GM19395 (cell line): ENCODE measurements around the gene PEX14.

Experiments used
- ATAC-seq: cut with Tn5 transposase; IDR thresholded peaks from one replicate; pipeline ENCODE4 v1.9.1; 2021; ENCODE audit warnings: mild to moderate bottlenecking, moderate library complexity; ENCODE audit not compliant: unreplicated experiment

The PEX14 gene

GRCh38 chr1:10629816-10630571, 155.2 kb downstream of the PEX14 start:
- ATAC-seq = no peak

DNA sequence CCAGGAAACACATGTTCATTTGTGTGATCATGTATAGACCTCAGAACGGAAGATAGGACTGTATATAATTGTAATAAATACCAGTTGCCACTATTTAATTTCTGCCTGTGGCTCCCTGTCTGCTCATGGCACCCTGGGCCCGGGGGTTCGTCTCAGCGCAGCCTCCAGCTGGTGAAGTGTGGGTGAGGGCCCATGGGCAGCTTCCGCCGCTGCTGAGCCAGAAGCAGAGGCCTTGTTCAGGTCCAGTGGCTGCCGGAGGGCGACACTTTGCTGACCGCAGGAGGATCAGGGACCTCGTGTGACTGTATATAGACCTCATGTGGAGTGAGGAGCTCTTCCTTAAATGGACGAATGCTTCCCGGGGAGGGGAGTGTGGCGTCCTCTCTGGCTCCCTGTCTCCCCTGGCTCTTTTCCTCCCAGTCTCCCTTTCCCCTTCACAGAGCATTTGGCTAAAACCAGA, 155.9 kb downstream of the PEX14 start:
- no peak for ATAC-seq

GRCh38 chr1:10631121-10631810, 156.5 kb downstream of the PEX14 start:
- no peak for ATAC-seq

GRCh38 chr1:10631811-10632593, 157.3 kb downstream of the PEX14 start:
- ATAC-seq = no peak

- no peak for ATAC-seq
Observed at GRCh38 chr1:10632691-10633090, 157.9 kb downstream of the PEX14 start.

DNA sequence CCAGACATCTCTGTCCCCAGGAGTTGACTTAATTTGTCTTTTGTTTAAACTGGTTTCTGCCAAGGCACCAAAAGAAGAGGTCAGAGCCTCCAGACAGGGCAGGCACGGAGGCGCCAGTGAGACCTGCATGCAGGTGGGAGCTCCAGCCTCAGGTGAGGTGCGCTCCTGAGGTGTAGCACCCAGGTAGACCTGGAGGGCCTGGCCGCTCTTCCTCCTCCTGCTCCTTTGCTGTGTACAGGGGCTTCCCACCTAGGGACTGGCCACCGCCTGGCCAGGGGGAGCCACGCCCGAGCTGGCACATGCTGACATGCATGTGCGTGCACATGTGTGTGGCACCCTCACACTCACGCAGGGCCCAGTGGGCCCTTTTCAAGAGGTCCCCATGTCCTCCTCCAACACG, 158.7 kb downstream of the PEX14 start:
- ATAC-seq = no peak

DNA sequence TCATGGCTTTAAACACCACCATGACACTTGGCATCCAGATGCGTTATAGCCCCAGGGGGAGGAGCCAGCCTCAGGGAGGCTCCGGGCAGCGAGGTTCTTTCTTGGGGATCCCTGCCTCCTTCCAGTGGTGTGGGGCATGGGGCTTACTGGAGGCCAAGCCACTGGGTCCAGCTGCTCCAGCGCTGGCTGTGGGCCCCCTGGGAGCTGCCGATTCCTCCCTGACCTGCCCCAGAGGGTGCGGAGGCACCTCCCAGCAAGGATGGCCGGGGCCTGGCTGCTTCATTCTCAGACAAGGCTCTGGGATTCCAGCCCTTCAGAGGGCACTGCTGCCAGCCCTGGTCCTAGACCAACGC, 159.3 kb downstream of the PEX14 start:
- no peak for ATAC-seq

- ATAC-seq = no peak
Observed at GRCh38 chr1:10634428-10635084, 159.8 kb downstream of the PEX14 start.

GRCh38 chr1:10635085-10635896, 160.5 kb downstream of the PEX14 start:
- no peak for ATAC-seq

DNA sequence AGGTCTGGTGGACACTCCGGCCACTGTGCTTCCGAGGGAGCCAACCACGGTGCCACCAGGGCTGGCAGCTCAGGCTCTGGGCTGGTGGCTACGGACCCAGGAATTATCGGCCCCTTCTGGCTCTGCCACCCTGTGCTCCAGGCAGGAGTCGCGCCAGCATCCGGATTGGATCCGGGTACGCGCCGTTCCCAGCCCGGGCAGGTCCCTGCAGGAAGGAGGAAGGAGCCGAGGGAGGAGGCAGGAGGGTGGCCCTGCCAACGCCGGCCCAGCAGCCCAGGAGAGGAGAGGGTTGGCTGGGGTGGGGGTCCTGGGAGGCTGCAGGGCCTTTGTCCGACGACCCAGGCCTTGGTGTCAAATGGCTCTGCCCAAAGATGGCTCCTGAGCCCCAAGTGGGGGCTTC, 161.2 kb downstream of the PEX14 start:
- no peak for ATAC-seq

- no peak for ATAC-seq
Observed at GRCh38 chr1:10637400-10637799, 162.7 kb downstream of the PEX14 start.

GRCh38 chr1:10637834-10638558, 163.2 kb downstream of the PEX14 start:
- ATAC-seq = no peak

- ATAC-seq = no peak
Observed at GRCh38 chr1:10638559-10639005, 163.8 kb downstream of the PEX14 start.

GRCh38 chr1:10639011-10639774, 164.4 kb downstream of the PEX14 start:
- ATAC-seq = no peak

GRCh38 chr1:10639775-10640578, 165.2 kb downstream of the PEX14 start:
- no peak for ATAC-seq

GRCh38 chr1:10640843-10641553, 166.2 kb downstream of the PEX14 start:
- no peak for ATAC-seq

- ATAC-seq = no peak
Observed at GRCh38 chr1:10641976-10642375, 167.2 kb downstream of the PEX14 start.
